HFFc6 (cell line): ENCODE data around the gene ARSI. TPM values are rescaled to one million over a fixed set of nuclear protein-coding genes. Genes with fewer than 3 reads are reported as not detected.

Source experiments
- DNase-seq: peaks from one replicate; pipeline ENCODE4 v3.0.0-alpha.2; 2018
- H3K27ac Mint-ChIP-seq: 2 replicates; pipeline ENCODE4 v1.8.0; 2020; ENCODE audit warnings: mild to moderate bottlenecking, mixed read lengths
- H3K27me3 Mint-ChIP-seq: 2 replicates; pipeline ENCODE4 v1.8.0; 2021; ENCODE audit warnings: mild to moderate bottlenecking, moderate library complexity, mixed read lengths; ENCODE audit not compliant: insufficient read depth
- H3K36me3 Mint-ChIP-seq: 2 replicates; pipeline ENCODE4 v1.8.0; 2021; ENCODE audit warnings: low read depth, mixed read lengths
- H3K4me1 Mint-ChIP-seq: 2 replicates; pipeline ENCODE4 v1.8.0; 2020; ENCODE audit warnings: low read depth, mixed read lengths
- H3K4me3 Mint-ChIP-seq: 2 replicates; pipeline ENCODE4 v1.8.0; 2020; ENCODE audit warnings: mild to moderate bottlenecking, moderate library complexity, mixed read lengths
- H3K9me3 Mint-ChIP-seq: 2 replicates; pipeline ENCODE4 v1.8.0; 2020; ENCODE audit warnings: mild to moderate bottlenecking, mixed read lengths
- total RNA-seq, 6 experiments: library from RNA; stranded (reverse); fragmentation: NEBNext Ultra II Directional; extraction: Animal tissue kit (Norgen Biotek cat#: 25700); gene quantifications; 2 replicates in 1 of 6; 3 replicates in 5 of 6; pipeline ENCODE4 v1.2.3, GENCODE V29; 2021
- TF ChIP-seq, protein P1 (sequence below): fragments of 200-600 bp; sonication (generic); IDR thresholded peaks from 2 replicates; pipeline ENCODE4 v1.5.0; 2021; ENCODE audit warnings: antibody characterized with exemption, mild to moderate bottlenecking

ARSI gene
- total RNA-seq, 6 experiments from 2014 or later = 4.6 to 6.7 (median 4.9) TPM

DNA sequence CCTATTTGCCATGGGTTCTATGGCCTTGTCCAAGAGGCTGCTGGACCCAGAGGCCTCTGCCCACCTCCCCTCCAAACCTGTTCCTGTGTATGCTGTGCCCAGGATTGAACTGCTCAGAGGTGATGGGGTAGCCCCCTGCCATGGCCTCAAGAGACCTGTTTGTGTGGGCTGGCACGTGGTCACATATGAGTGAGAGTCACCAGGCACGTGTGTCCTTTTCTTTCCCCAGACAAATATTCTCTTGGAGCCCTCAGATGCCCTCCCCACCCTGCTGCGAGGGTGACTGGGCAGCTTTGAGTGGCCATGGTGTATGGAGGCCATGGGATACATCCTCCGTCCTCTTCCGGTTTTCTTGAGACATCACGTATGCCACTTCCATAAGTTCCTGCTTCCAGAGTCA is 43.9 kb upstream of the ARSI start:
- no peaks in the 10 kb centered on the region for H3K9me3 Mint-ChIP-seq
- H3K27me3 Mint-ChIP-seq = peaks cover 2% of the 10 kb centered on the region; the same call in 1 of the 2 replicates
- TF ChIP-seq, protein P1, sequence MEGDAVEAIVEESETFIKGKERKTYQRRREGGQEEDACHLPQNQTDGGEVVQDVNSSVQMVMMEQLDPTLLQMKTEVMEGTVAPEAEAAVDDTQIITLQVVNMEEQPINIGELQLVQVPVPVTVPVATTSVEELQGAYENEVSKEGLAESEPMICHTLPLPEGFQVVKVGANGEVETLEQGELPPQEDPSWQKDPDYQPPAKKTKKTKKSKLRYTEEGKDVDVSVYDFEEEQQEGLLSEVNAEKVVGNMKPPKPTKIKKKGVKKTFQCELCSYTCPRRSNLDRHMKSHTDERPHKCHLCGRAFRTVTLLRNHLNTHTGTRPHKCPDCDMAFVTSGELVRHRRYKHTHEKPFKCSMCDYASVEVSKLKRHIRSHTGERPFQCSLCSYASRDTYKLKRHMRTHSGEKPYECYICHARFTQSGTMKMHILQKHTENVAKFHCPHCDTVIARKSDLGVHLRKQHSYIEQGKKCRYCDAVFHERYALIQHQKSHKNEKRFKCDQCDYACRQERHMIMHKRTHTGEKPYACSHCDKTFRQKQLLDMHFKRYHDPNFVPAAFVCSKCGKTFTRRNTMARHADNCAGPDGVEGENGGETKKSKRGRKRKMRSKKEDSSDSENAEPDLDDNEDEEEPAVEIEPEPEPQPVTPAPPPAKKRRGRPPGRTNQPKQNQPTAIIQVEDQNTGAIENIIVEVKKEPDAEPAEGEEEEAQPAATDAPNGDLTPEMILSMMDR = no peak
- H3K4me3 Mint-ChIP-seq = no peak overlapping the region
- no peak for DNase-seq
- H3K4me1 Mint-ChIP-seq = peaks cover 24% of the 10 kb centered on the region
- H3K27ac Mint-ChIP-seq = no peak overlapping the region
- H3K36me3 Mint-ChIP-seq = no peaks in the 10 kb centered on the region

GRCh38 chr5:150345716-150346115 is 43.0 kb upstream of the ARSI start:
- Mint-ChIP-seq H3K27ac (no peak overlapping the region), H3K4me3 (no peak overlapping the region), H3K27me3 (peaks cover 2% of the 10 kb centered on the region; the same call in 1 of the 2 replicates), H3K9me3 (no peaks in the 10 kb centered on the region), H3K36me3 (no peaks in the 10 kb centered on the region), H3K4me1 (peaks cover 19% of the 10 kb centered on the region)
- no peak for DNase-seq
- TF ChIP-seq, protein P1 = no peak

- Mint-ChIP-seq H3K27ac (no peak overlapping the region), H3K4me1 (peaks cover 3% of the 10 kb centered on the region), H3K9me3 (no peaks in the 10 kb centered on the region), H3K36me3 (no peaks in the 10 kb centered on the region), H3K4me3 (no peak overlapping the region), H3K27me3 (peaks cover 5% of the 10 kb centered on the region; the same call in 1 of the 2 replicates)
- TF ChIP-seq, protein P1 = no peak
- DNase-seq = no peak
These were observed 41.4 kb upstream of the ARSI start for GRCh38 chr5:150343994-150344631.

- H3K4me3 Mint-ChIP-seq = no peak overlapping the region
- no peaks in the 10 kb centered on the region for H3K36me3 Mint-ChIP-seq
- no peak overlapping the region for H3K27ac Mint-ChIP-seq
- DNase-seq = no peak
- no peaks in the 10 kb centered on the region for H3K4me1 Mint-ChIP-seq
- no peaks in the 10 kb centered on the region for H3K9me3 Mint-ChIP-seq
- peaks cover 7% of the 10 kb centered on the region; the same call in 1 of the 2 replicates for H3K27me3 Mint-ChIP-seq
- TF ChIP-seq, protein P1 = no peak
These were observed 39.9 kb upstream of the ARSI start for GRCh38 chr5:150342583-150342982.

- Mint-ChIP-seq H3K4me1 (no peaks in the 10 kb centered on the region), H3K27me3 (peaks cover 7% of the 10 kb centered on the region; the same call in 1 of the 2 replicates), H3K4me3 (no peak overlapping the region), H3K36me3 (no peaks in the 10 kb centered on the region), H3K9me3 (no peaks in the 10 kb centered on the region), H3K27ac (no peak overlapping the region)
- TF ChIP-seq, protein P1 = no peak
- no peak for DNase-seq
These were observed 39.3 kb upstream of the ARSI start for GRCh38 chr5:150341989-150342388.
